ENCODE data around the gene DOCK2.
"Not testable (repeated sequence)": the region's sequence is repeated elsewhere in the genome, so short reads cannot be mapped to it uniquely, and the experiment has no call there.

DOCK2 gene

GRCh38 chr5:169717288-169717687, 80.2 kb downstream of the DOCK2 start:
- DNase-seq (ENCODE audit: low read depth in 2 of 2, low spot score in 1 of 2): no peak

DNA sequence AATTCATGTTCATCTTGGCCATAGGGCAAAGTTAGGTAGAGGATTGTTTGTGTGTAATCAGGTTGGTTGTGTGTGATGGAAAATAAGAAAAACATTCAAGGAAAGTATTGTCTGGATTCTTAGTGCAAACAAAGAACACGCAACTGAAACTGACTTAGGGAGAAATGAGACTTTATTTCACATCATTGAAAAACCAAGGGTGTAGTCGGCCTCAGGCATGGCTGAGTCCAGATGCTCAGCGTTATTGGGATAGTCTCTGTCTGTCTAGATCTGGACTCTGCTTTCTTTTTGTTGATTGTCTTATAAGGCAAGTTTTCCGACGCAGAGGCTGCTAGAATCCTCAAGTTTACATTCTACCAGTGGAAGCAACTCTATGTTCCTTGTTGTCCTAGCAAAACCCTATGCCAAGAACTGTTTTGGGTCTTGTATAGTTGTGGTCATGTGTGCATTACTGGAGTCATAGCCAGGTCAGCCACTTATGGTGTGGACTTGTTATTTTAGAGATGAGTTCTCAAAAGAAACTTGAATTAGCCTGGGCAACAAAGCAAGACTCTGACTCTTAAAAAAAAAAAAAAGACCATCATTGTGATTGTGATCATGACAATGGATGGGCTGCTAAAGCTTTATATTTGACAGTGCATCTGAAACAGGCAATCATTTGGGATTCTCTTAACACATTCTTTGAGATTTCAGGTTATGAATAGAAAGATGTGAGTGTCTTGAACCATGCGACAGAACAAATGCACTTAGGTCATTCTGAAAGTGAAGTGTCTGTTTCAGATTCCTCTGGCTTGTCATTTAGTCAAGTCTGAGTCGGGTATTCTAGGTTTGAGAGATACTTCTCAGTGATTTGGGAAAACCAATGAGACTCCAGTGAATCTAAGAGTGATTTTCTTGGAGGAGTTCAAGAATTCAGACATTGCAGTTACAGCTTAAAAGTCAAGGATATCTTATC, 82.6 kb downstream of the DOCK2 start:
- DNase-seq (ENCODE audit: low read depth in 2 of 2, low spot score in 1 of 2): no peak

DNA sequence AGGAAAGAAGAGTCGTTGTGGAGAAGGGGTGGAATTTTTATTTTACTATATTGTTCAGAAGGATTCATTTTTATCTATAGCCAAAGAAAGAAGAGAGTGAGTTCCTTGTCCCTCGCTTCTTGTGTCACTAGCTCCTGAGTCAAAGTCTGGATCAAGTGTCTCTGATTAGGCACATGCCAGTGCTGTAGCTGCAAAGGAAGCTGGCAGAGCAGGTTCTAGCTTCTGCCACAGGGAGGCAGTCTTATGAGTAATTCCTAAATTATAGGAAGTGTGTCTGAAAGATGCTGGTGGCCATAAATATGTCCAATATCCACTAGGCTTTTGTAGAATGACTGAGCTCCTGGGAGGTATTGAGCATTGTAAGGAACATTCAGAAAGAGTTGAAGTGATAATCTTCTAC, 84.7 kb downstream of the DOCK2 start:
- DNase-seq (ENCODE audit: low read depth in 2 of 2, low spot score in 1 of 2): no peak

- DNase-seq (ENCODE audit: low read depth in 2 of 2, low spot score in 1 of 2): no peak
These were observed 86.2 kb downstream of the DOCK2 start for GRCh38 chr5:169723103-169723831.

- DNase-seq (ENCODE audit: low read depth in 2 of 2, low spot score in 1 of 2): no peak
These were observed 87.4 kb downstream of the DOCK2 start for GRCh38 chr5:169724303-169725087.

GRCh38 chr5:169725665-169726064, 88.6 kb downstream of the DOCK2 start:
- DNase-seq (ENCODE audit: low read depth in 2 of 2, low spot score in 1 of 2): not testable (repeated sequence)

DNA sequence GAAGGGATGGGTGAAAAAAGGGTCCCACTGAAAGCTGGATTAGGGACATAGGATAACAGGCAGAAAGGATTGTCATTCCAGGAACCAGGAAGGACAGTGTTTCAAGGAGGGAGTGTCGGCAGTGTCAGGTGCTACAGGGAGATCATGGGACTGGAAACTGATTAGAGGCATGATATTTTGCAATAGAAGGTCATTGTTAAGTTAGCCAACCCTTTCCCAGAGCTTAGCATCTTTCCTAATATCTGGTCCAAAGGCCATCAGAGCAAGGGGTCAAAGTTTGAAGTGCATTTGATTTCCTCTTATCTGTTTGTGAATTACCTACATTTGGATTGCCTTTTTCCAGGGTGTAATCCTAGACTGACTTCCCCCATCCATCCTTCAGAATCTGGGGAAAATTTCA, 91.3 kb downstream of the DOCK2 start:
- DNase-seq (ENCODE audit: low read depth in 2 of 2, low spot score in 1 of 2): no peak

DNA sequence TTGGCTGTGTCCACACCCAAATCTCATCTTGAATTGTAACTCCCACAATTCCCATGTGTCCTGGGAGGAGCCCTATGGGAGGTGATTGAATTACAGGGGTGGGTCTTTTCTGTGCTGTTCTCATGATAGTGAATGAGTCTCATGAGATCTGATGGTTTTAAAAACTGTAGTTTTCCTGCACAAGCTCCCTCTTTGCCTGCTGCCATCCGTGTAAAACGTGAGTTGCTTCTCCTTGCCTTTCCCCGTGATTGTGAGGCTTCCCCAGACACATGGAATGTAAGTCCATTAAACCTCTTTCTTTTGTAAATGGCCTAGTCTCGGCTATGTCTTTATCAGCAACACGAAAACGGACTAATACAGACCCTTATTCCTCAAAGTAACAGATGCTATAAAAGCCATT, 94.1 kb downstream of the DOCK2 start:
- DNase-seq (ENCODE audit: low read depth in 2 of 2, low spot score in 1 of 2): no peak

- no peak for DNase-seq (ENCODE audit: low read depth in 2 of 2, low spot score in 1 of 2)
These were observed 95.8 kb downstream of the DOCK2 start for GRCh38 chr5:169732841-169733240.

- no peak for DNase-seq (ENCODE audit: low read depth in 2 of 2, low spot score in 1 of 2)
These were observed 98.8 kb downstream of the DOCK2 start for GRCh38 chr5:169735913-169736312.

GRCh38 chr5:169736653-169737052, 99.6 kb downstream of the DOCK2 start:
- DNase-seq (ENCODE audit: low read depth in 2 of 2, low spot score in 1 of 2): no peak

DNA sequence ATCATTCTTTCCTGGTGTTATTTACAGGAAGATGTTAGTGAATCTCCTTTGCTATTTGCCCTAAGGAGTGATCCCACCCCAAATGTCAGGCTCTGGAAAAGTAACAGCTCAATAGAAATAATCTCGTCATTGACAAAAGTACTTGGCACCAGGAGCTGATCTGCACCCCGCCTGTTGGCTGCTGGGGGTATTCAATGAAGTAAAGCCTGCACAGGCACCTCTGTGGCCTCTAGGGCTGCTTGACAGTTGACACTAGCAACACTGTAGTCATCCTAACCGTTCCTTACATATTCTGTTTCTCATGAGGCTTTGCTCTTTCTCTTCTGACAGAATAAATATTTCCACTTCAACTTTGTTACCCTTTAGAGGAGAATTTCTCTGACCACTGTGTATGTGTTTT, 103.4 kb downstream of the DOCK2 start:
- no peak for DNase-seq (ENCODE audit: low read depth in 2 of 2, low spot score in 1 of 2)

DNA sequence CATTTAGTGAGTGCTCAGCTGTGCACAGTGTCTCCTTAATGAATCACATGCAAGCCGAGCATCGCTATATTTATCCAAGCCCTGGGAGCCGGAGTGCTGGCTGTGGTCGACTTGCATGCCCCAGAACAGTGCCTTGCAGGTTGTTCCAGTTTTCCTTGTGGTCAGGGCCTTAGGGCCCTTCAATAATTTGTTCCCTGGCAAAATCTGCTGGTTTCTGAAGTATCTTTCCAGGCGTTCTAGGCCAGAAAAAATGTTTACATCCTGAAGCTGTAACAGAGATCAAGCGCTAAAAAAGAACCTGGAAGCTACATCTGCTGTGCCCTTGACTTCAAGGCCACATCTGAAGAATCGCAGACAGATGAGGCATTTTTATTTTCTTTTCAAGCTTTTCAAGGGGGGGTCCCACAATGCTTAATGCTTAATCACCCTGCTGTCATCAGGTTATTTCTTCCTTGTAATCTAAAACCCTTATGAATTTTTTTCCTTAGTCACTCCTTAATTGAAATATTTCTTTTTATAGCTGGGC, 105.8 kb downstream of the DOCK2 start:
- no peak for DNase-seq (ENCODE audit: low read depth in 2 of 2, low spot score in 1 of 2)

DNA sequence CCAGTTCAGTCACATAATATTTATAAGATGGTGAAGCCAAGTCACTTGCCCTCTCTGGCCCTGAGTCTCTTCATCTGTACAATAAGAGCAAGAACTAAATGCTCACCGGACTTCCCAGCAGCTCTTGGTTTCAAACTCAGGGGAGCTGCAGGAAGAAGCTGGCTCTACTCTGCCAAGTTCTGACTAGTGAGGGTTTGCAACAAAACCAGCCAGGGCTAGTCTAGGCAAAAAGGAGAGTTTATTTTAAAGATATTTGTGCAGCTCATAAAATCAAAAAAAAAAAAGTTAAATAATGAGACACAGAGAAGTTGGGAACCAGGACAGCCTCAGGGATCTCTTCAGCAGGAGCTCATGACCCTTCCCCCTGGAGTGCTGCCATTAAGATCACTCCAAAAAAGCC, 107.3 kb downstream of the DOCK2 start:
- DNase-seq (ENCODE audit: low read depth in 2 of 2, low spot score in 1 of 2): no peak

GRCh38 chr5:169745441-169746146, 108.5 kb downstream of the DOCK2 start:
- no peak for DNase-seq (ENCODE audit: low read depth in 2 of 2, low spot score in 1 of 2)

DNA sequence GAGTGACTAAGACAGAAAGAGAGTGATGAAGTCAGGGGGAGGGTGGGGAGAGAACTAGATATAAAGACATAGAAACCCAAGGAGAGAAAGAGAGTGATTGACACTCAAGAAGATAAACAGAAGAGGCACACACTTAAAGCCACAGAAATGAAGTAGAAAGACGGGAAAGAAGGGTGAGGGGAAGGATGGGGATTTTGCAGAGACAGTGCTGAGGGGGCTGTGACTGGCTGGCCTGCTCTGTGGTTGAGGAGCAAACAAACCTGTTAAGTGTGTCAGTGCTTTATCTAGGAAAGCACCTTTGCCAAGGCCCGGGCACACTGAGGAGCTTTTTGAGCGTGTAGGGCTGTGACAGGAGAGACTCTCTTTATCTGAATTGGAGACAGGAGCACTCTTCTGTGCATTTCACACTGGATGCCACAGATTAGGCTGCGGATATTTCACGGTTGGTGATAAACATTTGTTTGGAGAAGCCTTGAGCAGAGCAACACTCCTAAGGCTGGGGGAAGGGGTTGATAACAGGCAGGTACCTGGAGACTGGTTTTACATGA, 109.1 kb downstream of the DOCK2 start:
- no peak for DNase-seq (ENCODE audit: low read depth in 2 of 2, low spot score in 1 of 2)

DNA sequence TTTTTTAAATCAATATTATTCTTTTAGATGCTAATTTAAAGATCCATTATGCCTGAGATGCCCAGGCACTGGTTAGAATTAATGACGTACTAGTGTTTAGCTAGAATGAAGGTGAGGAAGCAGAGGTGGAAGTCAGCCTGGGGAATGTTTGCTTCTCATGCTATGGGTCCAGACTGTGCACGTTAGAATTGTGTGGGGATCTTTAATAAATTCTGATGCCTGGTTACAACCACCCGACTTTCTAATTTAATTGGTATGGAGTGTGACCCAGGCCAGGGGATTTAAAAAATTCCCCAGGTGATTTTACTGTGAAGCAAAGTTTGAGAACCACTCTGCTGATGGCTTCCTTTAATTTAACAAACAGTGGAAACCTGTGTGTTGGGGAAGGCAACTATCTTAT, 111.1 kb downstream of the DOCK2 start:
- no peak for DNase-seq (ENCODE audit: low read depth in 2 of 2, low spot score in 1 of 2)

GRCh38 chr5:169749295-169749694, 112.2 kb downstream of the DOCK2 start:
- no peak for DNase-seq (ENCODE audit: low read depth in 2 of 2, low spot score in 1 of 2)

GRCh38 chr5:169751490-169751889, 114.4 kb downstream of the DOCK2 start:
- no peak for DNase-seq (ENCODE audit: low read depth in 2 of 2, low spot score in 1 of 2)

DNA sequence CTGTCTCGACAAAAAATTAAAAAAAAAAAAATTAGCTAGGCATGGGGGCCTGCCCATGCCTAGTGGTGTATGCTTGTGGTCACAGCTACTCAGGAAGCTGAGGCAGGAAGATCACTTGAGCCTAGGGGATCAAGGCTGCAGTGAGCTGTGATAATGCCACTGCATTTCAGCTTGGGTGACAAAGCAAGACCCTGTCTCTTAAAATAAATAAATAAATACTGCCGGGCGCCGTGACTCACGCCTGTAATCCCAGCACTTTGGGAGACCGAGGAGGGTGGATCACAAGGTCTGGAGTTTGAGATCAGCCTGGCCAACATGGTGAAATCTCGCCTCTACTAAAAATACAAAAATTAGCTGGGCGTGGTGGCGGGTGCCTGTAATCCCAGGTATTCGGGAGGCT, 115.5 kb downstream of the DOCK2 start:
- not testable (repeated sequence) for DNase-seq (ENCODE audit: low read depth in 2 of 2, low spot score in 1 of 2)
